Measurements from ENCODE around the gene FAM200C. TPM values are rescaled to one million over a fixed set of nuclear protein-coding genes. Genes with fewer than 3 reads are reported as not detected.

The FAM200C gene
- total RNA-seq, 2 experiments from 2014 or later: 1.1 to 1.4 TPM

GRCh38 chr5:160419458-160420330, 19.8 kb upstream of the FAM200C start:
- intact Hi-C loops (cut with micrococcal nuclease): loop anchor here (1.0 to 10.0 kb wide), 5 partner anchors 20 to 645 kb away; partner anchors contain the start of gene PWWP2A
- H3K4me3 Mint-ChIP-seq: peak overlapping the region; percentile 98
- H3K27me3 Mint-ChIP-seq: no peaks in the 10 kb centered on the region
- ChIA-PET CTCF (interaction anchor here (0.9 to 2.9 kb wide), 2 partner anchors 19 to 88 kb away, joined by 3 to 31 read pairs; no protein-coding TSS in a partner anchor), POLR2A (interaction anchor here (0.6 to 2.2 kb wide), 7 partner anchors 19 to 1296 kb away, joined by 3 to 10 read pairs (median 4); partner anchors contain the start of gene PWWP2A)
- H3K9me3 Mint-ChIP-seq: no peaks in the 10 kb centered on the region
- peaks cover 29% of the 10 kb centered on the region for H3K36me3 Mint-ChIP-seq
- H3K27ac Mint-ChIP-seq: peak overlapping the region; percentile 93
- DNase-seq: no peak
- peaks cover 61% of the 10 kb centered on the region for H3K4me1 Mint-ChIP-seq (ENCODE audit: low read depth)

- Mint-ChIP-seq H3K4me3 (peak within 1 kb of the TSS; percentile 98), H3K36me3 (peaks cover 20% of the 10 kb centered on the region), H3K4me1 (ENCODE audit: low read depth) (peaks cover 52% of the 10 kb centered on the region), H3K9me3 (no peaks in the 10 kb centered on the region), H3K27ac (peak within 1 kb of the TSS; percentile 93), H3K27me3 (no peaks in the 10 kb centered on the region)
- CTCF ChIA-PET: interaction anchor here (0.9 to 2.9 kb wide), 3 partner anchors 20 to 397 kb away, joined by 3 to 31 read pairs (median 4); no protein-coding TSS in a partner anchor
- intact Hi-C loops (cut with micrococcal nuclease): loop anchor here (1.0 to 10.0 kb wide), 5 partner anchors 20 to 644 kb away; partner anchors contain the start of gene PWWP2A
- peak; percentile 97 for DNase-seq
- POLR2A ChIA-PET: interaction anchor here (0.6 to 2.2 kb wide), 9 partner anchors 19 to 1296 kb away, joined by 3 to 10 read pairs (median 4); partner anchors contain the start of genes FAM200C and PWWP2A
Measured at GRCh38 chr5:160418561-160419457, 19.0 kb upstream of the FAM200C start, which contains the start of gene SLU7. SLU7 (minus strand) TSS chr5:160419081; CDS start chr5:160415294, 3,787 bp downstream.

GRCh38 chr5:160398806-160399205, 1.0 kb downstream of the FAM200C start:
- Mint-ChIP-seq H3K4me3 (peak overlapping the region; percentile 82), H3K9me3 (no peaks in the 10 kb centered on the region), H3K27ac (peak overlapping the region; percentile 13), H3K4me1 (ENCODE audit: low read depth) (peaks cover 17% of the 10 kb centered on the region), H3K36me3 (peaks cover 8% of the 10 kb centered on the region), H3K27me3 (no peaks in the 10 kb centered on the region)
- DNase-seq: no peak
- ChIA-PET POLR2A (interaction anchor here (1.0 kb wide), 1 partner anchor 21 kb away, joined by 3 read pairs; no protein-coding TSS in a partner anchor), CTCF (interaction anchor here (1.6 kb wide), 1 partner anchor 377 kb away, joined by 4 read pairs; no protein-coding TSS in a partner anchor)
- intact Hi-C loops (cut with micrococcal nuclease): loop anchor here (1.0 kb wide), 1 partner anchor 20 kb away; the partner anchor contains the start of gene SLU7

GRCh38 chr5:160397492-160397891, 2.4 kb downstream of the FAM200C start:
- ChIA-PET CTCF (no interaction called here), POLR2A (interaction anchor here (1.3 kb wide), 1 partner anchor 21 kb away, joined by 3 read pairs; the partner anchor contains the start of gene SLU7)
- intact Hi-C loops (cut with micrococcal nuclease): no loop called here
- no peak overlapping the region for H3K27ac Mint-ChIP-seq
- H3K36me3 Mint-ChIP-seq: no peaks in the 10 kb centered on the region
- peaks cover 17% of the 10 kb centered on the region for H3K4me1 Mint-ChIP-seq (ENCODE audit: low read depth)
- DNase-seq: no peak
- no peak overlapping the region for H3K4me3 Mint-ChIP-seq
- H3K27me3 Mint-ChIP-seq: no peaks in the 10 kb centered on the region
- H3K9me3 Mint-ChIP-seq: no peaks in the 10 kb centered on the region

- H3K36me3 Mint-ChIP-seq: no peaks in the 10 kb centered on the region
- H3K4me1 Mint-ChIP-seq (ENCODE audit: low read depth): peaks cover 12% of the 10 kb centered on the region
- H3K27ac Mint-ChIP-seq: no peak overlapping the region
- no peak for DNase-seq
- intact Hi-C loops (cut with micrococcal nuclease): no loop called here
- H3K4me3 Mint-ChIP-seq: no peak overlapping the region
- ChIA-PET CTCF (interaction anchor here (1.1 to 1.2 kb wide), 2 partner anchors 8 to 50 kb away, joined by 4 to 5 read pairs; no protein-coding TSS in a partner anchor), POLR2A (no interaction called here)
- no peaks in the 10 kb centered on the region for H3K9me3 Mint-ChIP-seq
- H3K27me3 Mint-ChIP-seq: no peaks in the 10 kb centered on the region
Measured at GRCh38 chr5:160395111-160395510, 4.7 kb downstream of the FAM200C start.

- ChIA-PET CTCF (interaction anchor here (0.6 to 3.5 kb wide), 14 partner anchors 9 to 404 kb away, joined by 3 to 30 read pairs (median 4); partner anchors contain the start of genes C1QTNF2 and FAM200C), POLR2A (no interaction called here)
- Mint-ChIP-seq H3K36me3 (peaks cover 7% of the 10 kb centered on the region), H3K4me1 (ENCODE audit: low read depth) (no peaks in the 10 kb centered on the region), H3K27ac (no peak overlapping the region), H3K9me3 (peaks cover 20% of the 10 kb centered on the region), H3K4me3 (no peak overlapping the region), H3K27me3 (no peaks in the 10 kb centered on the region)
- intact Hi-C loops (cut with micrococcal nuclease): loop anchor here (1.0 kb wide), 2 partner anchors 46 to 192 kb away; no protein-coding TSS in a partner anchor
- DNase-seq: no peak
Measured at GRCh38 chr5:160390787-160391696, 8.8 kb downstream of the FAM200C start.

GRCh38 chr5:160387445-160387844, 12.4 kb downstream of the FAM200C start:
- peaks cover 7% of the 10 kb centered on the region for H3K36me3 Mint-ChIP-seq
- no peak for DNase-seq
- ChIA-PET CTCF (no interaction called here), POLR2A (no interaction called here)
- intact Hi-C loops (cut with micrococcal nuclease): no loop called here
- no peak overlapping the region for H3K4me3 Mint-ChIP-seq
- H3K27ac Mint-ChIP-seq: no peak overlapping the region
- no peaks in the 10 kb centered on the region for H3K27me3 Mint-ChIP-seq
- H3K9me3 Mint-ChIP-seq: peaks cover 20% of the 10 kb centered on the region
- no peaks in the 10 kb centered on the region for H3K4me1 Mint-ChIP-seq (ENCODE audit: low read depth)

- no peak overlapping the region for H3K27ac Mint-ChIP-seq
- H3K4me3 Mint-ChIP-seq: no peak overlapping the region
- ChIA-PET POLR2A (no interaction called here), CTCF (no interaction called here)
- H3K4me1 Mint-ChIP-seq (ENCODE audit: low read depth): no peaks in the 10 kb centered on the region
- DNase-seq: no peak
- intact Hi-C loops (cut with micrococcal nuclease): no loop called here
- H3K27me3 Mint-ChIP-seq: no peaks in the 10 kb centered on the region
- H3K36me3 Mint-ChIP-seq: peaks cover 7% of the 10 kb centered on the region
- peaks cover 20% of the 10 kb centered on the region for H3K9me3 Mint-ChIP-seq
Measured at GRCh38 chr5:160385496-160385895, 14.4 kb downstream of the FAM200C start.

- H3K27me3 Mint-ChIP-seq: peaks cover 2% of the 10 kb centered on the region
- no peak for DNase-seq
- CTCF ChIA-PET: no interaction called here
- POLR2A ChIA-PET: no interaction called here
- H3K9me3 Mint-ChIP-seq: peaks cover 20% of the 10 kb centered on the region
- intact Hi-C loops (cut with micrococcal nuclease): no loop called here
- no peak overlapping the region for H3K27ac Mint-ChIP-seq
- H3K36me3 Mint-ChIP-seq: peaks cover 7% of the 10 kb centered on the region
- no peaks in the 10 kb centered on the region for H3K4me1 Mint-ChIP-seq (ENCODE audit: low read depth)
- H3K4me3 Mint-ChIP-seq: no peak overlapping the region
Measured at GRCh38 chr5:160384681-160385080, 15.2 kb downstream of the FAM200C start.

- no peak overlapping the region for H3K27ac Mint-ChIP-seq
Measured at GRCh38 chr5:160382346-160382745, 17.5 kb downstream of the FAM200C start.

More at GRCh38 chr5:160382346-160382745, 17.5 kb downstream of the FAM200C start:
- POLR2A ChIA-PET: no interaction called here
- Mint-ChIP-seq H3K9me3 (peaks cover 7% of the 10 kb centered on the region), H3K36me3 (peaks cover 1% of the 10 kb centered on the region), H3K4me3 (no peak overlapping the region), H3K27me3 (peaks cover 8% of the 10 kb centered on the region), H3K4me1 (ENCODE audit: low read depth) (no peaks in the 10 kb centered on the region)
- DNase-seq: no peak
- intact Hi-C loops (cut with micrococcal nuclease): no loop called here
- CTCF ChIA-PET: interaction anchor here (1.0 kb wide), 1 partner anchor 8 kb away, joined by 3 read pairs; no protein-coding TSS in a partner anchor

All from activated CD4-positive, alpha-beta memory T cell treated with anti-CD3 and anti-CD28 coated beads for 36 hours (primary cell).